CD4-positive, alpha-beta T cell treated with Interleukin-21 for 1 hour (primary cell): ENCODE data around the gene IDE.
"Not testable (repeated sequence)": the region's sequence is repeated elsewhere in the genome, so short reads cannot be mapped to it uniquely, and the experiment has no call there.

Experiments used
- DNase-seq: peaks from one replicate; pipeline ENCODE4 v3.0.0-alpha.2; 2020

The IDE gene

GRCh38 chr10:92573798-92574547 lies at the start of gene IDE:
Gene IDE (minus strand): TSS chr10:92574093. CDS start chr10:92574019, 74 bp downstream.
- DNase-seq = peak; percentile 84

- DNase-seq = no peak
Measured at GRCh38 chr10:92619368-92619767, 45.5 kb upstream of the IDE start.

GRCh38 chr10:92615515-92615914 lies 41.6 kb upstream of the IDE start:
- DNase-seq = no peak

- DNase-seq = no peak
Measured at GRCh38 chr10:92604841-92605240, 30.9 kb upstream of the IDE start.

- no peak for DNase-seq
Measured at GRCh38 chr10:92598321-92598720, 24.4 kb upstream of the IDE start.

GRCh38 chr10:92595505-92595904 lies 21.6 kb upstream of the IDE start:
- DNase-seq = no peak

GRCh38 chr10:92593619-92594588 lies 20.0 kb upstream of the IDE start:
- DNase-seq = peak; percentile 36

GRCh38 chr10:92592761-92593618 lies 19.1 kb upstream of the IDE start, which contains the start of gene KIF11:
Gene KIF11 (plus strand): TSS chr10:92593130. CDS start chr10:92593376, 246 bp downstream.
- peak; percentile 96 for DNase-seq

GRCh38 chr10:92591550-92592022 lies 17.7 kb upstream of the IDE start:
- DNase-seq = peak; percentile 93

- DNase-seq = peak; percentile 38
Measured at GRCh38 chr10:92590623-92591549, 17.0 kb upstream of the IDE start.

- DNase-seq = not testable (repeated sequence)
Measured at GRCh38 chr10:92582347-92582746, 8.5 kb upstream of the IDE start.

GRCh38 chr10:92575961-92576360 lies 2.1 kb upstream of the IDE start:
- no peak for DNase-seq

GRCh38 chr10:92574548-92575261 lies 812 bp upstream of the IDE start:
- DNase-seq = peak; percentile 41

- DNase-seq = peak; percentile 30
Measured at GRCh38 chr10:92573091-92573797, 649 bp downstream of the IDE start.

GRCh38 chr10:92572362-92573090 lies 1.4 kb downstream of the IDE start:
- DNase-seq = no peak

GRCh38 chr10:92571649-92572048 lies 2.2 kb downstream of the IDE start:
- DNase-seq = no peak

GRCh38 chr10:92569663-92570062 lies 4.2 kb downstream of the IDE start:
- DNase-seq = not testable (repeated sequence)

GRCh38 chr10:92569071-92569470 lies 4.8 kb downstream of the IDE start:
- DNase-seq = no peak

- no peak for DNase-seq
Measured at GRCh38 chr10:92567952-92568600, 5.8 kb downstream of the IDE start.
